Activated CD4-positive, alpha-beta T cell treated with anti-CD3 and anti-CD28 coated beads, Interleukin-2, amount 10 ng/mL, durations not matched to agents 24 days and 14 days (primary cell): ENCODE results near the gene OR13F1. TPM values are rescaled to one million over a fixed set of nuclear protein-coding genes. Genes with fewer than 3 reads are reported as not detected.

ENCODE experiments used
- DNase-seq: peaks from one replicate; pipeline ENCODE4 v3.0.0; 2022
- H3K27ac Mint-ChIP-seq: one replicate; pipeline ENCODE4 v1.8.0; 2022; ENCODE audit warnings: mild to moderate bottlenecking, mixed read lengths
- H3K27me3 Mint-ChIP-seq: one replicate; pipeline ENCODE4 v1.8.0; 2022; ENCODE audit warnings: mixed read lengths
- H3K36me3 Mint-ChIP-seq: one replicate; pipeline ENCODE4 v1.8.0; 2022; ENCODE audit warnings: low read depth, mild to moderate bottlenecking, mixed read lengths
- H3K4me1 Mint-ChIP-seq: one replicate; pipeline ENCODE4 v1.8.0; 2021; ENCODE audit warnings: mixed read lengths
- H3K4me3 Mint-ChIP-seq: one replicate; pipeline ENCODE4 v1.8.0; 2022; ENCODE audit warnings: mild to moderate bottlenecking, moderate library complexity, mixed read lengths
- H3K9me3 Mint-ChIP-seq: one replicate; pipeline ENCODE4 v1.8.0; 2021; ENCODE audit warnings: mixed read lengths
- intact Hi-C: fragments of 100-400 bp; cut with micrococcal nuclease; formaldehyde crosslinking; loops from one replicate; pipeline ENCODE4 v1.15.1; 2023
- total RNA-seq: library from RNA; stranded (reverse); gene quantifications from 2 replicates; pipeline ENCODE4 v1.2.3, GENCODE V29; 2022

OR13F1 gene
- total RNA-seq, 1 donor from 2014 or later: not detected

GRCh38 chr9:104544644-104545043, 40.6 kb downstream of the OR13F1 start:
- Mint-ChIP-seq H3K27me3 (no peaks in the 10 kb centered on the region), H3K36me3 (no peaks in the 10 kb centered on the region), H3K4me1 (no peaks in the 10 kb centered on the region), H3K4me3 (no peak overlapping the region), H3K9me3 (no peaks in the 10 kb centered on the region), H3K27ac (no peak overlapping the region)
- no peak for DNase-seq
- intact Hi-C loops: no loop called here

- Mint-ChIP-seq H3K4me1 (no peaks in the 10 kb centered on the region), H3K9me3 (no peaks in the 10 kb centered on the region), H3K4me3 (no peak overlapping the region), H3K27me3 (no peaks in the 10 kb centered on the region), H3K27ac (no peak overlapping the region), H3K36me3 (no peaks in the 10 kb centered on the region)
- intact Hi-C loops: no loop called here
- no peak for DNase-seq
Measured at GRCh38 chr9:104553261-104553660, 49.2 kb downstream of the OR13F1 start.

Other genes with a start within 250 kb of the OR13F1 start
- gene OR13C4, start 22.9 kb downstream of the OR13F1 start, total RNA-seq: not detected in 2 replicates
- gene OR13C3, start 32.6 kb downstream of the OR13F1 start, total RNA-seq: not detected in 2 replicates
- gene OR13C8, start 64.9 kb downstream of the OR13F1 start, total RNA-seq: not detected in 2 replicates
- gene OR13C5, start 95.2 kb downstream of the OR13F1 start, total RNA-seq: not detected in 2 replicates
- not detected in 2 replicates for gene OR13C2, start 101.4 kb downstream of the OR13F1 start, total RNA-seq
- gene OR13C9, start 113.9 kb downstream of the OR13F1 start, total RNA-seq: not detected in 2 replicates
- not detected in 2 replicates for gene OR13D1, start 190.3 kb downstream of the OR13F1 start, total RNA-seq
- gene NIPSNAP3A, start 243.4 kb downstream of the OR13F1 start, total RNA-seq: 9.4 and 10.8 TPM in 2 replicates